Measurements from ENCODE around the gene DNAH10.
"Not testable (repeated sequence)": the region's sequence is repeated elsewhere in the genome, so short reads cannot be mapped to it uniquely, and the experiment has no call there.

The DNAH10 gene

DNA sequence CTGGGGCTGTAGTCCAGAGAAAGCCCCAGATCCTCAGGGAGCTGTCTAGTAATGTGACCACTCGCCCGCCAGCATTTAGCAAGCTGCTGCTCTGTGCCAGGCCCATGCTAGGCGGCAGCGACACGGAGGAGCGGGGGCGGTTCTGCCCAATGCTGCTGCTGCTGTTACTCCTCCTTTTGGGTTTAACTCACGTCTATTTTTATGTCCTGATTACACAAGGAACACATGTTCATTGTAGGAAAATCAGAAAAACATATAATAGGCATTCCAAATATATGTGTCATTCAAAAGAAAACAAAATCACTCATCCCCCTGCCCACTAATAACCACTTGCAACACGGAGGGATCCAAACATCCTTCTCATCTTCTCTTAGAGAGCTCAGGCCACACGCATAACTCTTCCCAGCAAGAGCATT, 180.1 kb downstream of the DNAH10 start:
- Histone ChIP-seq H3K9me3 (ENCODE audit: control insufficient read depth, low read length) (no peaks in the 10 kb centered on the region), H3K27ac (ENCODE audit: insufficient read depth, low read depth, low read length, poor library complexity, severe bottlenecking) (no peak overlapping the region), H3K4me1 (ENCODE audit: control insufficient read depth, insufficient read depth, low read length) (peaks cover 3% of the 10 kb centered on the region), H3K36me3 (ENCODE audit: control insufficient read depth, insufficient read depth, low read length) (no peaks in the 10 kb centered on the region), H3K4me3 (ENCODE audit: insufficient read depth, low read depth, low read length) (no peak overlapping the region), H3K27me3 (ENCODE audit: control insufficient read depth, insufficient read depth, low read length, poor library complexity, severe bottlenecking) (no peaks in the 10 kb centered on the region)
- WGBS, 2 experiments = 92 to 94% methylated on average over 10 of the region's 10 CpGs

DNA sequence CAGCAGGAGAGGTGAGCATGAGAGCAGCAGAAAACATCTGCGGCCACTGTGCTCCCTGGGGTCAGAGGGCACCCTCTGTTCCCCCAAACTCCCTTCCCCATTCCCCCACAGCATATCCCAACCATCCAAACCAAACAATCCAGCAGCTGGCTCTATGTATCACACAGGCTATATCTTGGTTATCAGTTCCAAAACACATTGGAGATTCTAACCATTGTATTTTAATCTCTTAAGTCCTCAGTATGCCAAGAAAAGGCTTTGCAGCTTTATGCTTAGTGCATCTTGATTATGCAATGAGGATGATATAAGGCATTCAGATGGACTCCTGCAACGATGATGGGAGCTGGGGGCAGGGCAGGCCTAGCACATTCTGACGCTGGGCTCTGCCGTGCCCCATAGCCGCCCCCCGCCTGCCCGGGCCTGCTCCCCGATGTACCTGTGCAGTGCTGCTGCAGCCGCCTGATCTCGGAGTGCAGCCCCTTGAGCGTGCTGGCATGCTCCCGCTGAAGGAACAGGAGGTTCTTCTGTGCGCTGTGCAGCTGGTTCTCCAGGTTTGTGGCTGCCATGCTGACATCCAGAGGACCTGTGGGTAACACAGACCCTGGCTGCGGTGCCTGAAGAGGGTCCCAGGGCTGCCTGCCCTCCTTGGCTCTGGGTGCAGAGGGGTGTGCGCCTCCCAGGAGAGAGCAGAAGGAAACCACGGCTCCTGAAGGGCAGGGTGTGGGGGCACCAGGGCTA, 181.0 kb downstream of the DNAH10 start:
- WGBS, 2 experiments = 94 to 95% methylated on average over 16 of the region's 16 CpGs
- Histone ChIP-seq H3K9me3 (ENCODE audit: control insufficient read depth, low read length) (no peaks in the 10 kb centered on the region), H3K4me3 (ENCODE audit: insufficient read depth, low read depth, low read length) (no peak overlapping the region), H3K36me3 (ENCODE audit: control insufficient read depth, insufficient read depth, low read length) (no peaks in the 10 kb centered on the region), H3K4me1 (ENCODE audit: control insufficient read depth, insufficient read depth, low read length) (peaks cover 4% of the 10 kb centered on the region), H3K27ac (ENCODE audit: insufficient read depth, low read depth, low read length, poor library complexity, severe bottlenecking) (no peak overlapping the region), H3K27me3 (ENCODE audit: control insufficient read depth, insufficient read depth, low read length, poor library complexity, severe bottlenecking) (no peaks in the 10 kb centered on the region)

DNA sequence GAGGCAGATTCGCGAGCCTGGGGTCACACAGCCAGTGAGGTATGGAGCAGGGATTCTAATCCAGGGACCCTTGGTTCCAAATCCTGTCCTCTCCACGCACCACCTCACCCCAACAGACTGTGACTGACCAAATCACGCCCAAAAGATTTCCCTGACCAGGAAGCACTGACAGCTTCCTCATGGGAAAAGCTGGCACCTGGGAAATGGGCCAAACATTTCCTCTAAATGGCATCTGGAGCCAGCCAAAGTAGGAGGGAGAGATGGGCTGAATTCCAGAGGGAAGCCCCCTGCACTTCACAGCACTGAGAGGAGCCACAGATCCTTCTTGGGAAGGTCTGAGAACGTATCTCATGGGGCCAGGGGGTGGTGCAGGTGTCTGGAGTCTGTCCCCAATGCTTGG, 181.7 kb downstream of the DNAH10 start:
- Histone ChIP-seq H3K4me3 (ENCODE audit: insufficient read depth, low read depth, low read length) (no peak overlapping the region), H3K36me3 (ENCODE audit: control insufficient read depth, insufficient read depth, low read length) (no peaks in the 10 kb centered on the region), H3K27ac (ENCODE audit: insufficient read depth, low read depth, low read length, poor library complexity, severe bottlenecking) (no peak overlapping the region), H3K27me3 (ENCODE audit: control insufficient read depth, insufficient read depth, low read length, poor library complexity, severe bottlenecking) (no peaks in the 10 kb centered on the region), H3K4me1 (ENCODE audit: control insufficient read depth, insufficient read depth, low read length) (peaks cover 12% of the 10 kb centered on the region), H3K9me3 (ENCODE audit: control insufficient read depth, low read length) (no peaks in the 10 kb centered on the region)
- 88 to 92% methylated on average over 5 of the region's 5 CpGs for WGBS, 2 experiments

DNA sequence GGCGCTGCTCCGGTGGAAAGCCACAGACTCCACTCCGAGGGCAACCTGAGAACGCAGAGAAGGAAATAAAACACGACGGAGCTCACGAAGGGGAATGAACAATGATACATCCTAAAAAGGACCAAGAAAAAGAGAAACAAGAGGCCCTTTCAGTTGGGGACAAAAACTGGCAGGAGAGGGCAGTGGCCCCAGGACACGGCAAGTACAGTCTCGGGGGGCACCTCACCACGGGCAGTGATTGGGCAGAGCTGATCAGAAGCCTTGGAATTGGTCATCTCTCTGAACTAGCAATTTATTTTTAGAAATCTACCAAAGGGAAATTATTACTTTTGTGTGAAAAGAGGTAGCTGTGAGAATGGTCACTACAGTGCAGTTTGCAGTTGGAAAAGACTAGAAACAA, 182.6 kb downstream of the DNAH10 start:
- Histone ChIP-seq H3K27ac (ENCODE audit: insufficient read depth, low read depth, low read length, poor library complexity, severe bottlenecking) (no peak overlapping the region), H3K9me3 (ENCODE audit: control insufficient read depth, low read length) (no peaks in the 10 kb centered on the region), H3K27me3 (ENCODE audit: control insufficient read depth, insufficient read depth, low read length, poor library complexity, severe bottlenecking) (no peaks in the 10 kb centered on the region), H3K36me3 (ENCODE audit: control insufficient read depth, insufficient read depth, low read length) (no peaks in the 10 kb centered on the region), H3K4me3 (ENCODE audit: insufficient read depth, low read depth, low read length) (no peak overlapping the region), H3K4me1 (ENCODE audit: control insufficient read depth, insufficient read depth, low read length) (peaks cover 19% of the 10 kb centered on the region)
- WGBS, 2 experiments = 91 to 92% methylated on average over 10 of the region's 10 CpGs

DNA sequence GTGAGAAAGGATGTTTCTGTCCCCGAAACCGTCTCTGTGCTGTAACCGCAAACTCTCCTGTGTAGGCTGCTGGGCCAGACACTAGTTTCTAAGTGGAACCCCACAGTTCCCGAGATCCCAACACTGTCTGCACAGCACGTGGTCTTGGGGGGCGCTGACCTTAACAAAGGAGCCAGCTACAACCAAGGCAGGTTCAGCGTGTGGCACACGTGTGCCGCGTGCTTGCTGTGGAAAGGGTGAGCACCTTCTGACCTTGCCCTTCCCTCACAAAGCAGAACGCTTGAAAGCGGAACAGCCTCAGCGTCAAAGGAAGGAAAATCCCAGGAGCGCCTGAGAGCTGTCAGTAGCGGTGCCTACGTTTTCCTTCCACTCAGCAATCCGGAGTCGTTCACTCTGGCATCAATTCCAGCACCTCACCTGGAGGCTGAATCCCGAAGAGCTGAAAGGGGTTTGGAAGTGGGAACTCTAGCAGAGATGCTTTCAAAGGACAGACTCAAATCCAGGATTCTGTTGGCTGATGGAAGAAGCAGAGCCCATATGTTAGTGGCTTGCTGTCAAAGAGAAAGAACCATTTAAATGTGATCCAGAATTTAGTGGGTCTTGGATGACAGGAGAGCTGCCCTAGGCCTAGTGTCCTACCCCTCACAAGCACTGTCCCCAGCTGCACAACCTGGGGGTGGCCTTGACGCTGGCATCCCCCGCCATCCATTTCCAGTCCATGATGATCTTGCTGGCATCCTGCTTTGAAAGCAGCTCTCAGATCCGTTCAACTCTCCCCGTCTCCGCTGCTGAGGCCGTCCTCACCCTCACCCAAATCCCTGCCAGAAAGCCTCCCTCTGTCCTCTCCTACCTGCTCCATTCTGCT, 183.4 kb downstream of the DNAH10 start:
- Histone ChIP-seq H3K9me3 (ENCODE audit: control insufficient read depth, low read length) (no peaks in the 10 kb centered on the region), H3K36me3 (ENCODE audit: control insufficient read depth, insufficient read depth, low read length) (no peaks in the 10 kb centered on the region), H3K27me3 (ENCODE audit: control insufficient read depth, insufficient read depth, low read length, poor library complexity, severe bottlenecking) (no peaks in the 10 kb centered on the region), H3K4me1 (ENCODE audit: control insufficient read depth, insufficient read depth, low read length) (peaks cover 22% of the 10 kb centered on the region), H3K27ac (ENCODE audit: insufficient read depth, low read depth, low read length, poor library complexity, severe bottlenecking) (no peak overlapping the region), H3K4me3 (ENCODE audit: insufficient read depth, low read depth, low read length) (no peak overlapping the region)
- 87 to 91% methylated on average over 25 of the region's 25 CpGs for WGBS, 2 experiments

DNA sequence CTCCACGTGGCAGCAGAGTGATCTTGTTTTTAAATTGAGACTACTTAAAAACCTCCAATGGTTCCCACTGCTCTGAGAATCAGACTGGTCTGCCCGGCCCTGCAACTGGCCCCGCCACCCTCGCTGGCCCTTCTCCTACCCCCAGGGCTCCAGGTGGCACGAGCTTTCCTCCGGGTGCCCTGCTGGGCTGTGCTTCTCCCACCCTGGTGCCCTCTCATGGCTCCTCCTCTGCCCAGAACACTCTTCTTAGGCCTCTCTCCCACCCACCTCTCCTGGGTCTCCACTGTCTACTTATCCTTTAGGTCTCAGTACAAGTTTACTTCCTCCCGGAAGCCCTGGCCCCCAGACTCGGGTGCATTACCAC, 184.0 kb downstream of the DNAH10 start:
- no peaks in the 10 kb centered on the region for H3K9me3 ChIP-seq (ENCODE audit: control insufficient read depth, low read length)
- 87 to 91% methylated on average over 8 of the region's 8 CpGs for WGBS, 2 experiments
- H3K4me1 ChIP-seq (ENCODE audit: control insufficient read depth, insufficient read depth, low read length) = peaks cover 22% of the 10 kb centered on the region
- H3K27me3 ChIP-seq (ENCODE audit: control insufficient read depth, insufficient read depth, low read length, poor library complexity, severe bottlenecking) = no peaks in the 10 kb centered on the region
- H3K36me3 ChIP-seq (ENCODE audit: control insufficient read depth, insufficient read depth, low read length) = no peaks in the 10 kb centered on the region
- H3K4me3 ChIP-seq (ENCODE audit: insufficient read depth, low read depth, low read length) = no peak overlapping the region
- no peak overlapping the region for H3K27ac ChIP-seq (ENCODE audit: insufficient read depth, low read depth, low read length, poor library complexity, severe bottlenecking)

DNA sequence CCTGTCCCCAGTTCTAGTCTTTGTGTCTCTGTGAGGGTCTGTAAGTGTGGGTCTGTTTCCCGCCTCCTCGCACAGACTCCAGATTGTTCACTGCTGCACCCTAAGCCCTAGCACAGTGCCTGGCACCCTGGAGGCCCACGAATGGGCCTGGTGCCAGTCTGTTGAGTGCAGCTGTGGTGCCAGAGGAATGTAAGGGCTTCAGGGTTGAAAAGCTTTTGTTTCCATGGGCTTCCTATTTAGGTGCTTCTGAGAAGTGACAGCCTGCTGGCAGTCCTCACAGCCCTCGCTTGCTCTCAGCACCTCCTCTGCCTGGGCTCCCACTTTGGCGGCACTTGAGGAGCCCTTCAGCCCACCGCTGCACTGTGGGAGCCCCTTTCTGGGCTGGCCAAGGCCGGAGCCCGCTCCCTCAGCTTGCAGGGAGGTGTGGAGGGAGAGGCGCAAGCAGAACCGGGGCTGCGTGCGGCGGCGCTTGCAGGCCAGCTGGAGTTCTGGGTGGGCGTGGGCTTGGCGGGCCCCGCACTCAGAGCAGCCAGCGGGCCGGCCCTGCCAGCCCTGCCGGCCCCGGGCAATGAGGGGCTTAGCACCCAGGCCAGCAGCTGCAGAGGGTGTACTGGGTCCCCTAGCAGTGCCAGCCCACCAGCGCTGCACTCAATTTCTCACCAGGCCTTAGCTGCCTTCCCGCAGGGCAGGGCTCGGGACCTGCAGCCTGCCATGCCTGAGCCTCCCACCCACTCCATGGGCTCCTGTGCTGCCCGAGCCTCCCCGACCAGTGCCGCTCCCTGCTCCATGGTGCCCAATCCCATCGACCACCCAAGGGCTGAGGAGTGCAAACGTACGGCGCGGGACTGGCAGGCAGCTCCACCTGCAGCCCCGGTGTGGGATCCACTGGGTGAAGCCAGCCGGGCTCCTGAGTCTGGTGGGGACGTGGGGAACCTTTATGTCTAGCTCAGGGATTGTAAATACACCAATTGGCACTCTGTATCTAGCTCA, 184.7 kb downstream of the DNAH10 start:
- H3K4me1 ChIP-seq (ENCODE audit: control insufficient read depth, insufficient read depth, low read length) = peaks cover 22% of the 10 kb centered on the region
- H3K27ac ChIP-seq (ENCODE audit: insufficient read depth, low read depth, low read length, poor library complexity, severe bottlenecking); H3K9me3 ChIP-seq (ENCODE audit: control insufficient read depth, low read length); H3K36me3 ChIP-seq (ENCODE audit: control insufficient read depth, insufficient read depth, low read length); H3K27me3 ChIP-seq (ENCODE audit: control insufficient read depth, insufficient read depth, low read length, poor library complexity, severe bottlenecking); H3K4me3 ChIP-seq (ENCODE audit: insufficient read depth, low read depth, low read length): not testable (repeated sequence)
- 94% methylated on average over 34 to 35 of the region's 35 CpGs for WGBS, 2 experiments

DNA sequence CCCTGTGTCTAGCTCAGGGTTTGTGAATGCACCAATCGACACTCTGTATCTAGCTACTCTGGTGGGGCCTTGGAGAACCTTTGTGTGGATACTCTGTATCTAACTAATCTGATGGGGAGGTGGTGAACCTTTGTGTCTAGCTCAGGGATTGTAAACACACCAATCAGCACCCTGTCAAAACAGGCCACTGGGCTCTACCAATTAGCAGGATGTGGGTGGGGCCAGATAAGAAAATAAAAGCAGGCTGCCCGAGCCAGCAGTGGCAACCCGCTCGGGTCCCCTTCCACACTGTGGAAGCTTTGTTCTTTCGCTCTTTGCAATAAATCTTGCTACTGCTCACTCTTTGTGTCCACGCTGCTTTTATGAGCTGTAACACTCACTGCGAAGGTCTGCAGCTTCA, 185.4 kb downstream of the DNAH10 start:
- H3K27me3 ChIP-seq (ENCODE audit: control insufficient read depth, insufficient read depth, low read length, poor library complexity, severe bottlenecking); H3K36me3 ChIP-seq (ENCODE audit: control insufficient read depth, insufficient read depth, low read length); H3K27ac ChIP-seq (ENCODE audit: insufficient read depth, low read depth, low read length, poor library complexity, severe bottlenecking); H3K4me3 ChIP-seq (ENCODE audit: insufficient read depth, low read depth, low read length); H3K9me3 ChIP-seq (ENCODE audit: control insufficient read depth, low read length): not testable (repeated sequence)
- 76 to 88% methylated on average over 6 of the region's 7 CpGs for WGBS, 2 experiments
- peaks cover 22% of the 10 kb centered on the region for H3K4me1 ChIP-seq (ENCODE audit: control insufficient read depth, insufficient read depth, low read length)

DNA sequence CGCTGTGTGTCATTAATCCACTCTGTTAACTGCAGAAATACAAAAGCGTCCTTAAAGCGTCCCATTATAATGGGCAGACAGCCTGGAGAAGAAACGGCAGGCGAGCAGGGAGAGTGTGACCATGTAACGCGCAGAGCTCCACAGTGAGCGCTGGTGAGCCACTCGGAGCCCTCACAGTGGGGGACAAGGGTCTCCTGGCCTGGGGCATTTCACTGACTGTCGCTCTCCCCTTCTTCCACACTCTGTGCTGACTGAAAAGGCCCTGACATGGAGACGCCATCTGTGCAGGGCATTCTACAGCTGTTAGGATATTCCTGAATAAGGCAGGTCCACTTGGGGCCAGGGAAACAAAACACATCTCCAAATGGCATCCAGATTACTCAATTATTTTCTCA, 186.3 kb downstream of the DNAH10 start:
- H3K4me3 ChIP-seq (ENCODE audit: insufficient read depth, low read depth, low read length) = no peak overlapping the region
- H3K27me3 ChIP-seq (ENCODE audit: control insufficient read depth, insufficient read depth, low read length, poor library complexity, severe bottlenecking) = peaks cover 4% of the 10 kb centered on the region
- no peaks in the 10 kb centered on the region for H3K36me3 ChIP-seq (ENCODE audit: control insufficient read depth, insufficient read depth, low read length)
- no peaks in the 10 kb centered on the region for H3K9me3 ChIP-seq (ENCODE audit: control insufficient read depth, low read length)
- H3K27ac ChIP-seq (ENCODE audit: insufficient read depth, low read depth, low read length, poor library complexity, severe bottlenecking) = peak overlapping the region; percentile 47
- WGBS, 2 experiments = 77 to 79% methylated on average over 11 of the region's 11 CpGs
- H3K4me1 ChIP-seq (ENCODE audit: control insufficient read depth, insufficient read depth, low read length) = peaks cover 22% of the 10 kb centered on the region
